Measurements from ENCODE around the gene DHRS7C.

DNA sequence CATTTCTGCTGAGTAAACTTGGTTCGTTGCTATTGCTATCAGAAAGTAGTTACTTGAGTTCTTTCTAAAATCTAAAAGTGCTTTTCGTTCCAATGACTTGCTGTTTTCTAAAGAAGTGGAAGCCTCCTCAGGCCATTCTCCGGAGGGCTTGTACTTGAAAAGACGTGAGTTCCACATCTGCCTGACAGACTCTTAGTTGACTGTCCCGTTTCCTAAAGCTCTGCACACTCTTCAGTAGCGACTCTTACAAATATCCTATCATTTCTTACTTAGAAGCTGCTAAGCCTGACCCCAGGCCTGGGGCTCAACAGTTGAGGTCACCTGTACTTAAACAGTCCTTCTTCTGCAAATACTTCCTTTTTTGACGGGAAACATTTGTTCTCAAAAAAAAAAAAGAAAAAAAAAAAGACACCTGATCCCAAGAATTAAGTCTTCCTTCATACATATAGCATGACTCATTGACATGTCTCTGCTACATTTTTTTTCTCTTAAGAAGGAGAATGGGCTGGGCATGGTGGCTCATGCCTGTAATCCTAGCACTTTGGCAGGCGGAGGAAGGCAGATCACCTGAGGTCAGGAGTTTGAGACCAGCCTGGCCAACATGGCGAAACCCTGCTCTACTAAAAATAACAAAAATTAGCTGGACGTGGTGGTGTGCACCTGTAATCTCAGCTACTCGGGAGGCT, 61.5 kb downstream of the DHRS7C start:
- no peak for TF ChIP-seq POLR2A (IDR thresholded peaks at IDR 0.05)
- TF ChIP-seq, protein P1, sequence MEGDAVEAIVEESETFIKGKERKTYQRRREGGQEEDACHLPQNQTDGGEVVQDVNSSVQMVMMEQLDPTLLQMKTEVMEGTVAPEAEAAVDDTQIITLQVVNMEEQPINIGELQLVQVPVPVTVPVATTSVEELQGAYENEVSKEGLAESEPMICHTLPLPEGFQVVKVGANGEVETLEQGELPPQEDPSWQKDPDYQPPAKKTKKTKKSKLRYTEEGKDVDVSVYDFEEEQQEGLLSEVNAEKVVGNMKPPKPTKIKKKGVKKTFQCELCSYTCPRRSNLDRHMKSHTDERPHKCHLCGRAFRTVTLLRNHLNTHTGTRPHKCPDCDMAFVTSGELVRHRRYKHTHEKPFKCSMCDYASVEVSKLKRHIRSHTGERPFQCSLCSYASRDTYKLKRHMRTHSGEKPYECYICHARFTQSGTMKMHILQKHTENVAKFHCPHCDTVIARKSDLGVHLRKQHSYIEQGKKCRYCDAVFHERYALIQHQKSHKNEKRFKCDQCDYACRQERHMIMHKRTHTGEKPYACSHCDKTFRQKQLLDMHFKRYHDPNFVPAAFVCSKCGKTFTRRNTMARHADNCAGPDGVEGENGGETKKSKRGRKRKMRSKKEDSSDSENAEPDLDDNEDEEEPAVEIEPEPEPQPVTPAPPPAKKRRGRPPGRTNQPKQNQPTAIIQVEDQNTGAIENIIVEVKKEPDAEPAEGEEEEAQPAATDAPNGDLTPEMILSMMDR (IDR thresholded peaks at IDR 0.05) = no peak

Measured in adrenal gland (tissue), 5 donors.